Measurements from ENCODE around the gene CAPN8. TPM values are rescaled to one million over a fixed set of nuclear protein-coding genes. Genes with fewer than 3 reads are reported as not detected.

Gene CAPN8
- total RNA-seq, 1 donor from 2014 or later: not detected

DNA sequence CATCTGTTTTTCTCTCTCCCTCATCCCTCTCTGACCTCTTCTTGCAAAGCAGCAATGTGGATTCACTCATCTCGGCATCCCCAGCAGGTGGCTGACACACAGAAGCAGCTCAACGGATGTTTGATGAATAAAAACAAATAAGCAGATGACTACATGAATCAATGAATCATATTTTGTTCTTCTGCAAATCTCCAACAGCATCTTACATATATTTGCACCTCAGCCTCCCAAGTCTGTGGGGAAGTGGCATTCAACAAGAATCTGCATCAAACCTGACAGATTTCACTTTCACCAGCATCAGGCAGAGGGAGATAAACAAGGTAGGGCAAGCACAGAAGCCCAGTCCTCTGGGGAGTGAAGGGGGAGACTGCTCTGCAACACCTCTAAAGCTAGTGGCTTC is 34.0 kb downstream of the CAPN8 start:
- no peak overlapping the region for H3K27ac Mint-ChIP-seq (ENCODE audit: unreplicated experiment)
- peak; percentile 4 for DNase-seq (ENCODE audit: low read depth)
- H3K9me3 Mint-ChIP-seq (ENCODE audit: unreplicated experiment): no peaks in the 10 kb centered on the region
- no peak for FAIRE-seq
- H3K4me3 Mint-ChIP-seq (ENCODE audit: unreplicated experiment): no peak overlapping the region
- no peak overlapping the region for H2AFZ ChIP-seq (ENCODE audit: low read depth, low read length)
- TF ChIP-seq CTCF (IDR thresholded peaks at IDR 0.05; ENCODE audit: insufficient read depth, low read depth, low read length): peak; percentile 2
- no peak for TF ChIP-seq EZH2 (IDR thresholded peaks at IDR 0.05; ENCODE audit: insufficient read depth, low read length)
- peaks cover 28% of the 10 kb centered on the region for H3K27me3 ChIP-seq (ENCODE audit: insufficient read depth, low read length)
- peaks cover 26% of the 10 kb centered on the region for H3K27me3 Mint-ChIP-seq (ENCODE audit: low read depth, unreplicated experiment)
- no peaks in the 10 kb centered on the region for H3K9me3 ChIP-seq (ENCODE audit: insufficient read depth, low read depth, low read length)
- H3K4me2 ChIP-seq (ENCODE audit: low read length): no peak overlapping the region
- H3K4me3 ChIP-seq (ENCODE audit: insufficient read depth, low read depth, low read length): no peak overlapping the region
- no peaks in the 10 kb centered on the region for H3K36me3 ChIP-seq (ENCODE audit: insufficient read depth, low read length)
- H3K4me1 ChIP-seq (ENCODE audit: insufficient read depth, low read length): no peaks in the 10 kb centered on the region
- H4K20me1 ChIP-seq (ENCODE audit: insufficient read depth, low read length): no peaks in the 10 kb centered on the region
- no peak overlapping the region for H3K27ac ChIP-seq (ENCODE audit: low read depth, low read length)
- no peaks in the 10 kb centered on the region for H3K79me2 ChIP-seq (ENCODE audit: insufficient read depth, low read length)
- peaks cover 7% of the 10 kb centered on the region for H3K4me1 Mint-ChIP-seq (ENCODE audit: low read depth, unreplicated experiment)
- H3K9ac ChIP-seq (ENCODE audit: low read length): no peak overlapping the region
- H3K36me3 Mint-ChIP-seq (ENCODE audit: low read depth, unreplicated experiment): peaks cover 1% of the 10 kb centered on the region

- TF ChIP-seq EZH2 (IDR thresholded peaks at IDR 0.05; ENCODE audit: insufficient read depth, low read length) (no peak), CTCF (IDR thresholded peaks at IDR 0.05; ENCODE audit: insufficient read depth, low read depth, low read length) (no peak)
- Mint-ChIP-seq H3K27ac (ENCODE audit: unreplicated experiment) (no peak overlapping the region), H3K9me3 (ENCODE audit: unreplicated experiment) (no peaks in the 10 kb centered on the region), H3K27me3 (ENCODE audit: low read depth, unreplicated experiment) (peaks cover 19% of the 10 kb centered on the region), H3K4me3 (ENCODE audit: unreplicated experiment) (no peak overlapping the region), H3K36me3 (ENCODE audit: low read depth, unreplicated experiment) (peaks cover 1% of the 10 kb centered on the region), H3K4me1 (ENCODE audit: low read depth, unreplicated experiment) (peaks cover 7% of the 10 kb centered on the region)
- H3K4me3 ChIP-seq (ENCODE audit: insufficient read depth, low read depth, low read length): no peak overlapping the region
- no peaks in the 10 kb centered on the region for H3K36me3 ChIP-seq (ENCODE audit: insufficient read depth, low read length)
- no peak overlapping the region for H3K9ac ChIP-seq (ENCODE audit: low read length)
- H3K27ac ChIP-seq (ENCODE audit: low read depth, low read length): no peak overlapping the region
- no peaks in the 10 kb centered on the region for H3K4me1 ChIP-seq (ENCODE audit: insufficient read depth, low read length)
- H3K79me2 ChIP-seq (ENCODE audit: insufficient read depth, low read length): no peaks in the 10 kb centered on the region
- no peak overlapping the region for H2AFZ ChIP-seq (ENCODE audit: low read depth, low read length)
- H3K4me2 ChIP-seq (ENCODE audit: low read length): no peak overlapping the region
- DNase-seq (ENCODE audit: low read depth) (no peak), FAIRE-seq (no peak)
- no peaks in the 10 kb centered on the region for H3K9me3 ChIP-seq (ENCODE audit: insufficient read depth, low read depth, low read length)
- peaks cover 28% of the 10 kb centered on the region for H3K27me3 ChIP-seq (ENCODE audit: insufficient read depth, low read length)
- H4K20me1 ChIP-seq (ENCODE audit: insufficient read depth, low read length): no peaks in the 10 kb centered on the region
These were observed 36.4 kb downstream of the CAPN8 start for GRCh38 chr1:223629126-223629457.

DNA sequence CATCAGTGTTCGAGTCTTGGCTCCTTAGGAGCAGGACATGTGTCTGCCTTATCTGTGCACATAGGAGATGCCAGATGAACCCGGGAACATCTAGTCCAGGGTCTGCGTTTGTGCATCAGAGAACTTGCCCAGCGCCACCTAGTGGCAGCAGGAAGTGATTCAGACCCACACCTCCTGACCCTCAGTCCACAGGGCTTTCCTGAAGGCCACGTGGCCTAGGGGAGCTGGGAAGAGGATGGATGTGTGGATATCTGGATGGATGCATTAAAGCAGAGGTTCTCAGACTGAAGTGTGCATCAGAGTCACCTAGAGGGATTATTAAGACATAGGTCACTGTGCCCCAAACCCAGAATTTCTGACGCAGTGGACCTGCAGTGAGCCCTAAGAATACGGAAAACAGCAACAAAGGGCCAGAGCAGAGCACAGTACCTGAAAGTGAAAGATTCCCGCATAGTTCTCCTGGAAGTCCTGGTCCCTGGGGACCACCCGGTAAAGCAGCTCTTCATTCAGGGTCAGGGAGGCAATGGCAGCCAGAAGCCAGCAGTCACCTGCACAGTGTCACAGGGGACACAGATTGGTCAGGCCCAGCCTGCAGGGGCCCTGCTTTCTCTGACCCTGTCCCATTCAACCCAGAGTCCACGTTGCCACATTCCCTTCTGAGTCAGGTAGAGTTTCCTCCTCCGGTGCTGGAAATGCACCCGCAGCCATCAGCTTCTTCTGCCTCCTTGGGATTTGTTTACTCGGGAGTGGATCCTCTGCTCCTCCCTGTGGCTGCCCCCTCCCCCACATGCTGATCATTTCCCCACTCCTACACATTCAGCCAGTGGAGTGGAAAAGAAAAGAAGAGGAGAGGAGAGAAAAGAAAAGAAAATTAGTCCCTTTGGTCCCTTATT is 37.0 kb downstream of the CAPN8 start:
- Histone ChIP-seq H3K9ac (ENCODE audit: low read length) (no peak overlapping the region), H2AFZ (ENCODE audit: low read depth, low read length) (no peak overlapping the region), H3K79me2 (ENCODE audit: insufficient read depth, low read length) (no peaks in the 10 kb centered on the region), H3K4me2 (ENCODE audit: low read length) (no peak overlapping the region), H4K20me1 (ENCODE audit: insufficient read depth, low read length) (no peaks in the 10 kb centered on the region), H3K4me3 (ENCODE audit: insufficient read depth, low read depth, low read length) (no peak overlapping the region), H3K4me1 (ENCODE audit: insufficient read depth, low read length) (no peaks in the 10 kb centered on the region), H3K27me3 (ENCODE audit: insufficient read depth, low read length) (peaks cover 28% of the 10 kb centered on the region), H3K36me3 (ENCODE audit: insufficient read depth, low read length) (no peaks in the 10 kb centered on the region), H3K9me3 (ENCODE audit: insufficient read depth, low read depth, low read length) (no peaks in the 10 kb centered on the region), H3K27ac (ENCODE audit: low read depth, low read length) (no peak overlapping the region)
- TF ChIP-seq CTCF (IDR thresholded peaks at IDR 0.05; ENCODE audit: insufficient read depth, low read depth, low read length) (peak; percentile 57), EZH2 (IDR thresholded peaks at IDR 0.05; ENCODE audit: insufficient read depth, low read length) (no peak)
- H3K9me3 Mint-ChIP-seq (ENCODE audit: unreplicated experiment): no peaks in the 10 kb centered on the region
- peaks cover 1% of the 10 kb centered on the region for H3K36me3 Mint-ChIP-seq (ENCODE audit: low read depth, unreplicated experiment)
- FAIRE-seq (no peak), DNase-seq (ENCODE audit: low read depth) (peak; percentile 6)
- H3K27ac Mint-ChIP-seq (ENCODE audit: unreplicated experiment): no peak overlapping the region
- H3K4me1 Mint-ChIP-seq (ENCODE audit: low read depth, unreplicated experiment): peaks cover 7% of the 10 kb centered on the region
- H3K4me3 Mint-ChIP-seq (ENCODE audit: unreplicated experiment): no peak overlapping the region
- peaks cover 14% of the 10 kb centered on the region for H3K27me3 Mint-ChIP-seq (ENCODE audit: low read depth, unreplicated experiment)
